Measurements from ENCODE around the gene PPOX.

PPOX gene

GRCh38 chr1:161198194-161198896, 32.1 kb downstream of the PPOX start:
- Histone ChIP-seq H4K20me1 (ENCODE audit: insufficient read depth, low read length) (no peaks in the 10 kb centered on the region), H3K36me3 (replicated peaks; ENCODE audit: low read depth, low read length) (no peaks in the 10 kb centered on the region), H3K27me3 (ENCODE audit: low read depth, low read length) (no peaks in the 10 kb centered on the region), H2AFZ (ENCODE audit: low read depth, low read length) (no peak overlapping the region), H3K27ac (ENCODE audit: low read length) (no peak overlapping the region), H3K4me2 (ENCODE audit: low read length) (no peak overlapping the region), H3K4me3 (ENCODE audit: low read length) (no peak overlapping the region), H3K9ac (ENCODE audit: low read length) (no peak overlapping the region), H3K79me2 (ENCODE audit: low read length) (peaks cover 11% of the 10 kb centered on the region), H3K4me1 (ENCODE audit: low read length) (peaks cover 44% of the 10 kb centered on the region), H3K9me3 (ENCODE audit: insufficient read depth, low read length) (no peaks in the 10 kb centered on the region)
- TF ChIP-seq, protein P1, sequence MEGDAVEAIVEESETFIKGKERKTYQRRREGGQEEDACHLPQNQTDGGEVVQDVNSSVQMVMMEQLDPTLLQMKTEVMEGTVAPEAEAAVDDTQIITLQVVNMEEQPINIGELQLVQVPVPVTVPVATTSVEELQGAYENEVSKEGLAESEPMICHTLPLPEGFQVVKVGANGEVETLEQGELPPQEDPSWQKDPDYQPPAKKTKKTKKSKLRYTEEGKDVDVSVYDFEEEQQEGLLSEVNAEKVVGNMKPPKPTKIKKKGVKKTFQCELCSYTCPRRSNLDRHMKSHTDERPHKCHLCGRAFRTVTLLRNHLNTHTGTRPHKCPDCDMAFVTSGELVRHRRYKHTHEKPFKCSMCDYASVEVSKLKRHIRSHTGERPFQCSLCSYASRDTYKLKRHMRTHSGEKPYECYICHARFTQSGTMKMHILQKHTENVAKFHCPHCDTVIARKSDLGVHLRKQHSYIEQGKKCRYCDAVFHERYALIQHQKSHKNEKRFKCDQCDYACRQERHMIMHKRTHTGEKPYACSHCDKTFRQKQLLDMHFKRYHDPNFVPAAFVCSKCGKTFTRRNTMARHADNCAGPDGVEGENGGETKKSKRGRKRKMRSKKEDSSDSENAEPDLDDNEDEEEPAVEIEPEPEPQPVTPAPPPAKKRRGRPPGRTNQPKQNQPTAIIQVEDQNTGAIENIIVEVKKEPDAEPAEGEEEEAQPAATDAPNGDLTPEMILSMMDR (IDR thresholded peaks at IDR 0.05; ENCODE audit: low read depth, low read length), result no peak
- TF ChIP-seq EZH2phosphoT487 (IDR thresholded peaks at IDR 0.05; ENCODE audit: low read depth), result no peak

GRCh38 chr1:161198897-161199431, 32.7 kb downstream of the PPOX start, which contains the start of gene ADAMTS4:
ADAMTS4 (minus strand) TSS chr1:161199054; CDS start chr1:161198627, 427 bp downstream.
- H3K36me3 ChIP-seq (replicated peaks; ENCODE audit: low read depth, low read length), result peaks cover 3% of the 10 kb centered on the region
- no peak for TF ChIP-seq EZH2phosphoT487 (IDR thresholded peaks at IDR 0.05; ENCODE audit: low read depth)
- TF ChIP-seq, protein P1 (IDR thresholded peaks at IDR 0.05; ENCODE audit: low read depth, low read length), result no peak
- H3K9me3 ChIP-seq (ENCODE audit: insufficient read depth, low read length), result no peaks in the 10 kb centered on the region
- no peak within 1 kb of the TSS for H3K9ac ChIP-seq (ENCODE audit: low read length)
- peaks cover 46% of the 10 kb centered on the region for H3K4me1 ChIP-seq (ENCODE audit: low read length)
- H4K20me1 ChIP-seq (ENCODE audit: insufficient read depth, low read length), result no peaks in the 10 kb centered on the region
- no peaks in the 10 kb centered on the region for H3K27me3 ChIP-seq (ENCODE audit: low read depth, low read length)
- peaks cover 17% of the 10 kb centered on the region for H3K79me2 ChIP-seq (ENCODE audit: low read length)
- no peak within 1 kb of the TSS for H2AFZ ChIP-seq (ENCODE audit: low read depth, low read length)
- H3K4me2 ChIP-seq (ENCODE audit: low read length), result no peak within 1 kb of the TSS
- no peak within 1 kb of the TSS for H3K27ac ChIP-seq (ENCODE audit: low read length)
- no peak within 1 kb of the TSS for H3K4me3 ChIP-seq (ENCODE audit: low read length)

DNA sequence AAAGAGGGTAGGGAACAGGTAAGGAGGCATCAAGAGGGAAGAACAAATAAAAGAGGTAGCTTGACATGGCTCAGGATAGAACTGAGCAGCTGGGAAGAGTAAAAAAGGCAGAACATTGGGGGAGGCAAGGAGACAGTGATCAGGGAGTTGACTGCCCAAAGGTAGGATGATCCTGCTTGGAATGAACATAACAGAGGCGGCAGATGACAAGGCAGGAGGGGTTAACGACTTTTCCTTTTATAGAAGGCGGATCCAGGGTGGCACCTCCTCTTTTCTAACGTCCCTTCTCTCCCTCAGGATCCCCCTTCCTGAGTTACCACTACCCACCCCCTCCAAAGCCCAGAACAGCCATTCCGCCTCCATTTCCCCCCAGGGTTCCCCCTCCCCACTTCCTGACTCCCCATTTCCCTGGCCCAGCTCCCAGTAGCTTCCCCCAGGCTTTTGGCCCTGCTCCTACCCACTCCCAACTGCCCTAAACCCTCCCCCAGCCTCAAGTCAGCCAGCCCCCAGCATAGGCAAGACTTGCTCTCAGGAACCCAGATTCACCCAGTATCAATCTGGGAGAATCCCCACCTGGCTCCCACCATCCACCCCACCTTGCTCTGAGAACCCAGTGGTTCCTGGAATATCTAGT, 33.4 kb downstream of the PPOX start:
- Histone ChIP-seq H3K27ac (ENCODE audit: low read length) (no peak overlapping the region), H3K4me2 (ENCODE audit: low read length) (no peak overlapping the region), H2AFZ (ENCODE audit: low read depth, low read length) (no peak overlapping the region), H3K4me3 (ENCODE audit: low read length) (no peak overlapping the region), H4K20me1 (ENCODE audit: insufficient read depth, low read length) (no peaks in the 10 kb centered on the region), H3K27me3 (ENCODE audit: low read depth, low read length) (no peaks in the 10 kb centered on the region), H3K9me3 (ENCODE audit: insufficient read depth, low read length) (no peaks in the 10 kb centered on the region), H3K4me1 (ENCODE audit: low read length) (peaks cover 43% of the 10 kb centered on the region), H3K36me3 (replicated peaks; ENCODE audit: low read depth, low read length) (peaks cover 10% of the 10 kb centered on the region), H3K79me2 (ENCODE audit: low read length) (peaks cover 20% of the 10 kb centered on the region), H3K9ac (ENCODE audit: low read length) (no peak overlapping the region)
- TF ChIP-seq EZH2phosphoT487 (IDR thresholded peaks at IDR 0.05; ENCODE audit: low read depth), result no peak

DNA sequence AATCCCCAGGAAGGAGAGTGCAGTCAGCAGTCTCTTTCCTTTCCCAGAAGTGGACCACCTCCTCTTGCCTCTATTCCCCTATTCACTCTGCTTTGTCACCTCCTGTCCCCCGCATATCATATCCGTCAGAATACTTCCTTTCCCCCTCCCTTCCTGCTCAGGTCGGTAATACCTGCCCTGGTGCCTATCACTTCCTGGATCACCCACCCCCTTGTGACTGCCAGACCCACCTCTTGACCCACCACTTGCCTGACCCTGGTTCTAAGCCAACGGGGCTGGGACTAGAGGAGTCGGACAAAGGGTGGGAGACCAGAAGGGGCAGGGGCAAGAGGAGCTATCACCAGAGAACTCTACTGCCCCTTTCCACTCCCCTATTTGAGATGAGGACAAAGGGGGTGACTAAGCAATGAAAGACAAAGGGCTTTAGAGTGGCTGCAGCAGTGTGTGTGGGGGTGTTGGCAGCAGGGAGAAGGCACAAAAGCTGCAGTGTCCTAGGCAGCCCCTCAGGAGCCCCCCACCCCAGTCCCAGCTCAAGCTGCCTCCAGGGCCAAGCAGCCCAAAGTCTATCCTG, 34.3 kb downstream of the PPOX start:
- no peaks in the 10 kb centered on the region for H3K27me3 ChIP-seq (ENCODE audit: low read depth, low read length)
- peaks cover 15% of the 10 kb centered on the region for H3K36me3 ChIP-seq (replicated peaks; ENCODE audit: low read depth, low read length)
- H4K20me1 ChIP-seq (ENCODE audit: insufficient read depth, low read length), result no peaks in the 10 kb centered on the region
- no peak overlapping the region for H3K4me3 ChIP-seq (ENCODE audit: low read length)
- no peaks in the 10 kb centered on the region for H3K9me3 ChIP-seq (ENCODE audit: insufficient read depth, low read length)
- H3K27ac ChIP-seq (ENCODE audit: low read length), result no peak overlapping the region
- H3K79me2 ChIP-seq (ENCODE audit: low read length), result peaks cover 20% of the 10 kb centered on the region
- H3K9ac ChIP-seq (ENCODE audit: low read length), result no peak overlapping the region
- TF ChIP-seq EZH2phosphoT487 (IDR thresholded peaks at IDR 0.05; ENCODE audit: low read depth), result no peak
- TF ChIP-seq, protein P1 (IDR thresholded peaks at IDR 0.05; ENCODE audit: low read depth, low read length), result no peak
- 0 out of 2 replicates have a peak overlapping the region, but pooled peaks have one; percentile 33 for H2AFZ ChIP-seq (ENCODE audit: low read depth, low read length)
- H3K4me1 ChIP-seq (ENCODE audit: low read length), result peaks cover 34% of the 10 kb centered on the region
- H3K4me2 ChIP-seq (ENCODE audit: low read length), result 0 out of 2 replicates have a peak overlapping the region, but pooled peaks have one; percentile 5

Measured in OCI-LY3 (cell line).